G401 (cell line): ENCODE results near the gene UBE2K. TPM values are rescaled to one million over a fixed set of nuclear protein-coding genes. Genes with fewer than 3 reads are reported as not detected.
"Not testable (repeated sequence)": the region's sequence is repeated elsewhere in the genome, so short reads cannot be mapped to it uniquely, and the experiment has no call there.

ENCODE experiments used
- DNase-seq: peaks from one replicate; pipeline ENCODE4 v3.0.0-alpha.2; 2015; ENCODE audit warnings: low spot score
- in situ Hi-C: cut with HindIII; loops from 2 replicates; pipeline ENCODE4 v1.10.0; 2016; ENCODE audit warnings: low sequenced_read_pairs, mixed read lengths
- total RNA-seq: library from RNA; depleted of rRNA; stranded (reverse); fragments of >200 nt; shearing (Covaris generic); gene quantifications from 2 replicates; pipeline ENCODE4 v1.2.3, GENCODE V29; 2014

Gene UBE2K
- total RNA-seq, 1 experiment from 2014 or later = 32.4 TPM

DNA sequence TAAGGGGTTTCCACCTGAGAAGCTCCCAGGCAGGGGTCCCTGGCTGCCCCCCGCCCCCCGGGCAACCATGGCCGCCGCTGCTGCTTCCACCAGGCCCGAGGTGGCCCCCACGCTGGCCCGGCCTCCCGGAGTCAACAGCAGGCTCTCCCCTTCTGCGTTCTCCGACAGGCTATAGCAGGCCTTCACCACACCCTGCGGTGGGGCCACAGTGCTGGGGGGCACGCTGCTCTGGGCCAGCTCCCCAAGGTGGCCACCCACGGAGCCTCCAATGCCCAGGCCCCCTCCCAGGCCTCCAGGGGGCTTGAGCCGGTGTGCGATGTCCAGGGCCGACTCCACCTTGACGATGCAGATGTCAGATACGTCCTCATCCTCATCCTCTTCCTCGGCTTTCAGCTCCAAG lies 72.5 kb downstream of the UBE2K start:
- in situ Hi-C loops = no loop called here
- no peak for DNase-seq

DNA sequence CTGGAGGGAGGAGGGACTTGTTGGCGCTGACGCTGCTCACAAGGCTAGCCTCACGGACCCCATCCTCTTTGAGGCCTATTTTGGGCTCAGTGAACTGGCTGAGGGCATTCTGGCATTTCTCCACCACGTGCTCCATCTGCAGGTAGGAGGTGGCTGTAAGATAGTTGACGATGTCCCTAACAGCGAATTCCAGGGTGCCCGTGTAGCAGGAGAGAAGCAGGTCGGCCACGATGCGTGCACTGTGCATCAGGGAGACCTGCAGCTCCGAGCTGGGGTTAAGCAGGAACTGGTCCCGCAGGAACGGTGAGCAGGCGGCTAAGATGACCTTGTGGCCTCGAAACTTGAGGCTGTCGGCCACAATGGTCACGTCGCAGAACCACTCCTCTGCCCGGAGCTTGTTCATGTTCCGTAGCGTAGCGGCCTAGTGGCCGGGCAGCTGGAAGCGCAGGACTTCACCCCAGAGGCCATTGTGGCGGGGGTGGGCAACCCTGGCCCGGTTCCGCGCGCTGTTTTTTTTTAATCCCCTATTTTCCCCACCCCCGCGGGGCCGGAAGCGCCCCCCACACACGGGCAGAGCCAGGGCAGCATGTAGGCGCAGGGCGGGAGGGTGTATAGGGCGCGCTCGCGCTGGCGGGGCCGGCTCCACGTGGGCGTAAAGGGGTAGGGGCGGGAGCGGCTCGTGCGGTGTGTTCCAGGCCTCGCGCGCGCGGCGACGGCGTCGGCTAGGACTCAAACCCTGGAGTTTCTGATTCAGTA lies 73.2 kb downstream of the UBE2K start:
- in situ Hi-C loops = no loop called here
- no peak for DNase-seq

DNA sequence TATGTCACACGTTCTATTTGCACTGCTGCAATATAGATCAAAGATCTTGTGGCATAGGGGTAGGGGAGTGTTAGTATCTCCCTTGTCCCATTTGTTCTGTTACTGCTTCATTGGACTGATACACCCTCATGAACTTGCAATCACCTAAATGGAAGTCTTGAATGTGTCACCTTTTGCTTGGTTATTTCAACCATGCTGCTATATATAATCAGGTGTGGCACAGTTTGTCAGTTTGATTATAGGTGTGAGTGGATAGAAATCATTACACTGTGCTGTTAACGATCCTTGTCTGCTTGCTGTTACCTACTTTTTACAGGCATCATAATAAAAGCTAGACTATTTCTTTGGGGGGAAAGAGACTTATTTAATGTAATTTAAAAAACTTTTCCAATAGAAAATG lies 84.1 kb downstream of the UBE2K start:
- DNase-seq, in situ Hi-C loops: not testable (repeated sequence)

DNA sequence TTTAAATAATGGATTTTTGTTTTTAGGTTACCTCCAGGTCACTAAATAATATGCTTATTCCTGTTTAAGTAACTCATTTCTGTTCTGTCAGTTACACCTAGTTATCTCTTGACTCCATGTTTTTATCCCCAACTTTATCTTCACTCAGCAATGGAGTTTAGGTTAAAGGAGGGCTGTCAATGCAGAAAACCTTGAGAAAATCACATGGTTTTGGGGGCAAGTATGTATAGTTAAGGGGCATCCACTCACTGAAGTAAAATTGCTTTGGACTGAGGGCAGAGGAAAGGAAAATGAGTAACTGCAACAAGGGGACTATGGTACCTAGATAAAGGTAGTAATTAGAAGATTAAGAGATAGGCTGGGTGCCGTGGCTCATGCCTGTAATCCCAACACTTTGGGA lies 87.1 kb downstream of the UBE2K start:
- in situ Hi-C loops = no loop called here

DNA sequence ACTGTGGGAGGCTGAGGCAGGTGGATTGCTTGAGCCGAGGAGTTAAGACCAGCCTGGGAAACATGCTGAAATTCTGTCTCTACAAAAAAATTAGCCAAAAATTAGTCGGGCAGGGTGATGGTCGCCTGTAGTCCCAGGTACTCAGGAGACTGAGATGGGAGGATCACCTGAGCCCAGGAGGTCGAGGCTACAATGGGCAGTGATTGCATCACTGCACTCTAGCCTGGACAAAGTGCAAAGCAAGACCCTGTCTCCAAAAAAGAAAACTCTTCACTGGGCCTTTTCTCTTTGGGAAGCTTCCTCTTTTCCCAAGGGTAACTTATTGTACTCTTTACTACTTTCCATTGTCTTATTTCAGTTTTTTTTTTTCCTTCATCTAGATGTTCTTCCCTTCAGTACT lies 88.9 kb downstream of the UBE2K start:
- no peak for DNase-seq
- in situ Hi-C loops = no loop called here

More for the DNA sequence above, 87.1 kb downstream of the UBE2K start:
- no peak for DNase-seq

DNA sequence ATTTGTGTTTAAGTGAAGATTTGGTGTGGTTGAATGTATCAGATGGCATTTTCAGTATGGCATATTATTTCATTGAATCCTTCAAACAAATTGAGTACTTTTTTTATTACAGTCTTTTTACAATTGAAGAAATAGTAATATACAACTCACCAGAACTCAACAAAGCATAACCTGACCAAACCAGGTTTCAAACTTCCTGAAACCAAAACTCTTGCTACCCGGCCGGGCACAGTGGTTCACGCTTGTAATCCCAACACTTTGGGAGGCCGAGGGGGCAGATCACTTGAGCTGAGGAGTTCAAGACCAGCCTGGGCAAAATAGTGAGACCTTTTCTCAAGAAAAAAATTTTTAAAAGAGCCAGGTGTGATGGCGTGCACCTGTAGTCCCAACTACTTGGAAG lies 94.2 kb downstream of the UBE2K start:
- in situ Hi-C loops = no loop called here
- DNase-seq = no peak

DNA sequence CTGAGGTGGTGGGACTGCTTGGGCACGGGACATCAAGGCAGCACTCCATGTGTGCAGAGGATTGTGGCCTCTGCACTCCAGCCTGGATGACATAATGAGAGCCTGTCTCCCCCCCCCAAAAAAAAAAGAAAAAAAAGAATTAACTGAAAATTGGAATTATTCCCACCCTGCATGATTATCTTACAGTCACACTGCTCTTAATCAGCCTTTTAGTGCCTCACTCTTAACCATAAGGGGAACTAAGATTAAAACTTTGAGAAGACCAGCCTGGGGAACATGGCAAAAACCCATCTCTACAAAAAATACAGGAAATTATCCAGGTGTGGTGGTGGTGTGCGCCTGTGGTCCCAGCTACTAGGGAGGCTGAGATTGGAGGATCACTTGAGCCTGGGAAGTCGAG lies 94.6 kb downstream of the UBE2K start:
- DNase-seq = no peak
- in situ Hi-C loops = no loop called here

DNA sequence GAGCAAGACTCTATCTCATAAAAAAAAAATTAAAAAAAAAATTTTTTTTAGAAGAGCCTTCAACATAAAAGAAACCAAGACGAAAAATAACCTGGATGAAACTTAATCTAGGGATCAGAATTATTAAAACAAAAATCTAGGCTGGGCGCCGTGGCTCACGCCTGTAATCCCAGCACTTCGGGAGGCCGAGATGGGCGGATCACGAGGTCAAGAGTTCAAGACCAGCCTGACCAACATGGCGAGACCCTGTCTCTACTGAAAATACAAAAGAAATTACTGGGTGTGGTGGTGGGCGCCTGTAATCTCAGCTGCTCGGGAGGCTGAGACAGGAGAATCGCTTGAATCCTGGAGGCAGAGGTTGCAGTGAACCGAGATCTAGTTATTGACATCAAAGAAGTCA lies 95.0 kb downstream of the UBE2K start:
- in situ Hi-C loops, DNase-seq: not testable (repeated sequence)

DNA sequence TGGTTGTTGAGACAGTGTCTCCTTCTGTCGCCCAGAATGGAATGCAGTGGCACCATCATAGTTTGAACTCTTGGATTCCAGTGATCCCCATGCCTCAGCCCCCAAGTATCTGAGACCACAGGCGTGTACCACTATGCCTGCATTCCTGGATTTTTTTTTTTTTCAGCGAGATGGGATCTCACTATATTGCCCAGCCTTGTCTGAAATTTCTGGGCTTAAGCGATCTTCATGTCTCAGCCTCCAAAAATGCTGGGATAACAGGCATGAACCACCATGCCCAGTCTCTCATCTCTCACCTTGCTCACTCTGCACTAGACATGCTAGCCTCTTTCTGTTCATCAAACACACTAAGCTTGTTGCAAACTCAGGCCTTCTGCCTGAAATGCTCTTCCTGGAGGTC lies 104.1 kb downstream of the UBE2K start:
- in situ Hi-C loops = no loop called here
- DNase-seq = no peak

DNA sequence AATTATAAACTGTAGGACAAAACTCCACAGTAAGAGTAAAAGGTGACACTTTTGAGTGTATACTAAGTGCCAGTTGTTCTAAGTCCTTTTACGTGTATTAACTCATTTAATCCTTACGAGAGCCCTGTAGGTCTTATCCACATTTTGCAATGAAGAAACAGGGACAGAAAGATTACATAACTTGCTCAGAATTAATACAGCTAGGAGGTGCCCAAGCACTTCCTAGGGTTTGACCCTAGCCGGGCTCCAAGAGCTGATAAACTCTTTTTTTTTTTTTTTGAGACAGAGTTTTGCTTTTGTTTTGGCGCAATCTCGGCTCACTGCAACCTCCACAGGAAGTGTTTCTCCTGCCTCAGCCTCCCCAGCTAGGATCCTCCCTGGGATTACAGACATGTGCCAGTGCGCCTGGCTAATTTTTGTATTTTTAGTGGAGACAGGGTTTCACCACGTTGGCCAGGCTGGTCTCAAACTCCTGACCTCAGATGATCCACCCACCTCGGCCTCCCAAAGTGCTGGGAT lies 110.4 kb downstream of the UBE2K start:
- DNase-seq = no peak
- in situ Hi-C loops = no loop called here

DNA sequence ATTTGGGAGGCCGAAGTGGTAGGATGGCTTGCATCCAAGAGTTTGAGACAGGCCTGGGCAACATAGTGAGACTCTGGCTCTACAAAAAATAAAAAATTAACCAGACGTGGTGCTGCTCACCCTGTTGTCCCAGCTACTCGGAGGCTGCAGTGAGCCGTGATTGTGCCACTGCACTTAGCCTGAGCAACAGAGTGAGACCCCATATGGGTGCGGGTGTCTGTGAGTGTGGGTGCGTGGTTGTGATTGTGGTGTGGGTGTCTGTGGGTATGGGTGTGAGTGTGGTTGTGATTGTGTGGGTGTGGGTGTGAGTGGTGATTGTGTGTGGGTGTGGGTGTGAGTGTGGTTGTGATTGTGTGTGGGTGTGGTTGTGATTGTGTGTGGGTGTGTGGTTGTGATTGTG lies 114.6 kb downstream of the UBE2K start:
- DNase-seq = no peak
- in situ Hi-C loops = no loop called here

DNA sequence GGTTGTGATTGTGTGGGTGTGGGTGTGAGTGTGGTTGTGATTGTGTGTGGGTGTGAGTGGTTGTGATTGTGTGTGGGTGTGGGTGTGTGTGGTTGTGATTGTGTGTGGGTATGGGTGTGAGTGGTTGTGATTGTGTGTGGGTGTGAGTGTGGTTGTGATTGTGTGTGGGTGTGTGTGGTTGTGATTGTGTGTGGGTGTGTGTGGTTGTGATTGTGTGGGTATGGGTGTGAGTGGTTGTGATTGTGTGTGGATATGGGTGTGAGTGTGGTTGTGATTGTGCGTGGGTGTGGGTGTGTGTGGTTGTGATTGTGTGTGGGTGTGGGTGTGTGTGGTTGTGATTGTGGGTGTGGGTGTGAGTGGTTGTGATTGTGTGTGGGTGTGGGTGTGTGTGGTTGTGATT lies 115.1 kb downstream of the UBE2K start:
- DNase-seq, in situ Hi-C loops: not testable (repeated sequence)

DNA sequence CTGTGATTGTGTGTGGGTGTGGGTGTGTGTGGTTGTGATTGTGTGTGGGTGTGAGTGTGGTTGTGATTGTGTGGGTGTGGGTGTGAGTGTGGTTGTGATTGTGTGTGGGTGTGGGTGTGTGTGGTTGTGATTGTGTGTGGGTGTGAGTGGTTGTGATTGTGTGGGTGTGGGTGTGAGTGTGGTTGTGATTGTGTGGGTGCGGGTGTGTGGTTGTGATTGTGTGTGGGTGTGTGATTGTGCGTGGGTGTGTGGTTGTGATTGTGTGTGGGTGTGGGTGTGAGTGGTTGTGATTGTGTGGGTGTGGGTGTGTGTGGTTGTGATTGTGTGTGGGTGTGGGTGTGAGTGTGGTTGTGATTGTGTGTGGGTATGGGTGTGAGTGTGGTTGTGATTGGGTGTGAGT lies 115.8 kb downstream of the UBE2K start:
- in situ Hi-C loops, DNase-seq: not testable (repeated sequence)

DNA sequence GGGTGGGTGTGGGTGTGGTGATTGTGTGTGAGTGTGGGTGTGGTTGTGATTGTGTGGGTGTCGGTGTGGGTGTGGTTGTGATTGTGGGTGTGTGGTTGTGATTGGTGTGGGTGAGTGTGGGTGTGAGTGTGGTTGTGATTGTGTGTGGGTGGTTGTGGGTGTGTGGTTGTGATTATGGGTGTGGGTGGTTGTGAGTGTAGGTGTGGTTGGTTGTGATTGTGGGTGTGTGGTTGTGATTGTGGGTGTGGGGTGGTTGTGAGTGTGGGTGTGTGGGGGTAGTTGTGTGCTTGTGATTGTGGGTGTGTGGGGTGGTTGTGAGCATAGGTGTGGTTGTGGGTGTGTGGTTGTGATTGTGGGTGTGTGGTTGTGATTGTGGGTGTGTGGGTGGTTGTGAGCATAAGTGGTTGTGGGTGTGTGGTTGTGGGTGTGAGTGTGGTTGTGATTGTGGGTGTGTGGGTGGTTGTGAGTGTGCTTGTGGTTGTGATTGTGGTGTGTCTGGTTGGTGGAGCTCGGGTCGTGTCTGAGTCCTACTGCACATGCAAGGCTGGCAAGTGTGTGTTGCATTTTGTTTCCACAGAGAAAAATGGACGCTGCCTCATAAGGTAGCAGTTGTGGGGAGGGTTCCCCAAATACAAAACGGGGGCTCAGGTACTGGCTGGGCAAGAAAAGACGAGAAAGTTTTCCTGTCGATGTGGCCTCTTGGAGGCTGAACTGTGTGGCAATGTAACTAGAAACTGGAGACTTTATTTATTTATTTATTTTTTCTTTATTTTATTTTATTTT lies 116.7 kb downstream of the UBE2K start:
- in situ Hi-C loops = no loop called here
- DNase-seq = no peak

DNA sequence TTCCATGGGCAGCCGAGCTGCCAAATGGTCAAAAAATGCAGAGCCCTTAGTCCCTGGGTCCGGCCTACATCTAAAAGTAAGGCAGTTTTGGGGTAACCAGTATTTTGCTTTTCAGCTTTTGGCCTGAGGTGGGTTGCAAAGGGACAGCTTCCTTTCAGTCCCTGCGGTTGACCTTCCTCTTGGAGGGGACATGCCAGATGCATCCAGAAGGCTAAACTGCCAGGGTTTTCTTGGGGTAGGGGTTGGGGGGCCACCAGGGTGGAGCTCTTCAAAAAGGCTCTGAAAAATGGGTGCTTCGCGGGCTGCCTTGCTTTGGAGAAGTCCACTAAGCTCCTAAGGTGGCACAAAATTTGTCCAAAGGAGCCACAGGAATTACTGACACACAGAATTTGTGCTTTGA lies 120.7 kb downstream of the UBE2K start:
- DNase-seq = no peak
- in situ Hi-C loops = no loop called here

DNA sequence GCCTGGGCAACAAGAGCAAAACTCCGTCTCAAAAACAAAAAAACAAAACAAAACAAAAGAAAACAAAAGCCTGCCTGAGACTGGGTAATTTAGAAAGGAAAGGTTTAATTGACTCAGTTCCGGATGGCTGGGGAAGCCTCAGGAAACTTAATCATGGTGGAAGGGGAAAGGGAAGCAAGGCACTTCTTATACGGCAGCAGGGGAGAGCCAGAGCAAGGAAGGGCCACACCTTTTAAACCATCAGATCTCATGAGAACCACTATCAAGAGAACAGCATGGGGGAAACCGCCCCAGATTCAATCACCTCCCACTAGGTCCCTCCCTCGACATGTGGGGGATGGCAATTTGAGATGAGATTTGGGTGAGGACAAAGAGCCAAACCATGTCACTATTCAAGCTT lies 122.2 kb downstream of the UBE2K start:
- in situ Hi-C loops = no loop called here

DNA sequence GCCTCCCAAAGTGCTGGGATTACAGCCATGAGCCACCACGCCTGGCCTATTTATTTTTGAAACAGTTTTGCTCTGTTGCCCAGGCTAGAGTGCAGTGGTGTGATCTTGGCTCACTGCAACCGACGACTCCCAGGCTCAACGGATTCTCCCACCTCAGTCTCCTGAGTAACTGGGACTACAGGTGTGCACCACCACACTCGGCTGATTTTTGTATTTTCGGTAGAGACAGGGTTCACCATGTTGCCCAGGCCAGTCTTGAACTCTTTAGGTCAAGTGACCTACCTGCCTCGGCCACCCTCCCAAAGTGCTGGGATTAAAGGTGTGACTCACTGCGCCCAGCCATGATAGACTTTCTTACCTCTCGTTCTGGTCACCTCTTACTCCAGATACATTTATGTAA lies 124.0 kb downstream of the UBE2K start:
- in situ Hi-C loops = no loop called here

More for the DNA sequence above, 122.2 kb downstream of the UBE2K start:
- no peak for DNase-seq

DNA sequence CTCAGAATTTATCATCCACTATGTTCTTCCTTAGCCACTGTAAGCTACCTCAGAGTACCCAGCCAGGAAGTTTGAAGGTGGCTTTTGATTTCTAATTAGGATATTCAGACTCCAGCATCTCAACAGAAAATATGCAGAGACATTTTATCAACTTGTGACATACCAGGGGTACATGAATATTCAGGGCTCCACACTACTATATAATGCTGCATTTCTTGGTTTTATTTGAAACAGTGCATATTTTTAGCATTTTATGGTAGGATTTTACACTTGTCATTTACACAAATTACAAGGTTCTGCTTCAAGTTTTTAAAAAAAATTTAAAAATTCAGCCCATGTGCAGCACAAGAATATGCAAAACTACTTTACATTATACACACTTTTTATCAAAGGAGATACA lies 124.7 kb downstream of the UBE2K start:
- DNase-seq = no peak
- in situ Hi-C loops = no loop called here

More for the DNA sequence above, 124.0 kb downstream of the UBE2K start:
- DNase-seq = no peak

DNA sequence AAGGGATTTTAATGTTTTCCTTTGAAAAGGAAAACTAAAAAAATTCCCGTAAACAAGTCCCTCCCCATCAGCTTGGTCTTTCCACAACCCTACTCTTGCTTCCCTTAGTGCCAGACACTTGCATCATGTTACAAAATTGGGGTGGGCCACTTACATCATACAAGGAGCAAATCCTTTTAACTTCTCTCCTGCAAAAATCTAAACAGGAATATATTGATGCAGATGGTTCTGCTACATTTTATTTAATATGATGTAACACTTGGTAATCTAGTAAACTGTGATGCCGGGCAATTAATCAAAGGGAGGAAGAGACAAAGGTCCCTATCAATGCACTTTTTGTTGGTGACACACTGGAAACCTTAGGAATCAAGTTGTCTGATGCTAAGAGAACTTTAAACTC lies 125.3 kb downstream of the UBE2K start:
- in situ Hi-C loops = no loop called here
- DNase-seq = no peak

DNA sequence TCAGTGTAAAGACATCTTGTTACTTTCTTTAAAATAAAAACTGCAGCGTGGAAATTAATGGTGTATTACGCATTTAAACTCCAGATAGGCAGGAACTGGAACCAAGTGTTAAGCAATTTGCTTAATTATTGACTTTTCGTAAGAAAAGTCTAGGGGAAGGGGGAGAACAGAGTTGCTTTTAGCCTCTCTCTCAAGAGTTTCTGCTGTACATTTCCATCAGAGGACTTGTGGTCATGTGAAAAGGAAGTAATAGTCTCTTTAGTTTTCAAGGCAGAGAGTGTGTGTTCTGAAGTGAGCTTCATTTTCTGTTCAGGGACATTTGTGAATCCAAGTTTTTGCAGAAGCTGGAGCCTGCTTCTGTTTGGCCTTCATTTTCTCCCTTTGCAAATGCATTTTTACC lies 127.2 kb downstream of the UBE2K start:
- DNase-seq = no peak
- in situ Hi-C loops = no loop called here
